ENCODE measurements around the gene SULT4A1. TPM values are rescaled to one million over a fixed set of nuclear protein-coding genes. Genes with fewer than 3 reads are reported as not detected.

SULT4A1 gene
- total and polyA plus RNA-seq, 2 of the 8 experiments (the other 6 are each of a cell fraction or from before 2014, with no cell fraction given) = 9.1 to 11.8 TPM

DNA sequence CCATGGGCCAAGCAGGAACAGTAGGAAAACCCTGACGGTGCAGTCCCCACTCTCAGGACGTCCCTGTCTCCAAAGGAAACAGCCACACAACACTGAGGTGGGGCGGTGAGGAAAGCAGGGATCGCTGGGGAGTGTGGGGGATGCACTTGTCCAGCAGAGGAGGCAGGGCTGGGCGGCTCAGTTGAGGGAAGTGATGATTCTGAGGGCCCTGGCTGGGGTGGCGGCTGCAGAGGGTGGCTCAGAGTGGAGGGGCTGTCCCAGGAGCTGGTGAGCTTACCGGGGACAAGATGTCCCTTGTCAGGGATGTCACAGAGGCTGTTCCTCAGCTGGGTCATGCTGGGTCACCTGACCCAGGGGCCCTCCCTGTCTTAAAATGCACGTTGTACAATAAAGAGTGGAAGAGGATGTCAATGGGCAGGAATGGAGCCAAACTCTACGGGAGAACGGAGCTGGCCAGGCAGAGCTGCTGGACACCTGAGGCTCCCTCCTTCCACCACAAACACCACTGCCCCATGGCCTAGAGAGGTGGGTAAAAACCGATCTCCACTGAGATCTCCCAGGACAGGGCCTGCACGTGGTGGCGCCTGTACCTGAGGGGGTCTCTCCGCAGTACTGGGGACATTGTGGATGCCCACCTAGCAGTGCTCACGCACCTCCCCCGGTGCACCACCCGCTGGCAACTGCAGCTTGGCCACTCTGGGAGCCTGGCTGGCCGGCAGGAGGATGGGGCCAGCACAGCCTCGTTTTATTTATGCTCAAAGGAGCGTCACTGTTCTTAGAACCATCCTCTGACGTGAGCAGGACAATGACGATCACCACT, 40.5 kb downstream of the SULT4A1 start:
- peak in 1 of 2 experiments; percentile 47 for DNase-seq (ENCODE audit: low read depth in 1 of 2, low spot score in 2 of 2)
- TF ChIP-seq JUND (IDR thresholded peaks at IDR 0.05; ENCODE audit: low read length) (no peak), MAFK (IDR thresholded peaks at IDR 0.05; ENCODE audit: low read depth, low read length) (no peak), RAD21 (IDR thresholded peaks at IDR 0.05 in 1 of 2, conservative IDR thresholded peaks at IDR 0.05 in 1 of 2; ENCODE audit: low read depth in 2 of 2, low read length in 2 of 2) (no peak), TEAD4 (IDR thresholded peaks at IDR 0.05; ENCODE audit: low read depth, low read length) (no peak), BCL11A (IDR thresholded peaks at IDR 0.05; ENCODE audit: low read depth in 2 of 2, low read length in 2 of 2) (no peak), CBX8 (IDR thresholded peaks at IDR 0.05; ENCODE audit: borderline replicate concordance, low read depth, low read length) (no peak)
- TF ChIP-seq, protein P1, sequence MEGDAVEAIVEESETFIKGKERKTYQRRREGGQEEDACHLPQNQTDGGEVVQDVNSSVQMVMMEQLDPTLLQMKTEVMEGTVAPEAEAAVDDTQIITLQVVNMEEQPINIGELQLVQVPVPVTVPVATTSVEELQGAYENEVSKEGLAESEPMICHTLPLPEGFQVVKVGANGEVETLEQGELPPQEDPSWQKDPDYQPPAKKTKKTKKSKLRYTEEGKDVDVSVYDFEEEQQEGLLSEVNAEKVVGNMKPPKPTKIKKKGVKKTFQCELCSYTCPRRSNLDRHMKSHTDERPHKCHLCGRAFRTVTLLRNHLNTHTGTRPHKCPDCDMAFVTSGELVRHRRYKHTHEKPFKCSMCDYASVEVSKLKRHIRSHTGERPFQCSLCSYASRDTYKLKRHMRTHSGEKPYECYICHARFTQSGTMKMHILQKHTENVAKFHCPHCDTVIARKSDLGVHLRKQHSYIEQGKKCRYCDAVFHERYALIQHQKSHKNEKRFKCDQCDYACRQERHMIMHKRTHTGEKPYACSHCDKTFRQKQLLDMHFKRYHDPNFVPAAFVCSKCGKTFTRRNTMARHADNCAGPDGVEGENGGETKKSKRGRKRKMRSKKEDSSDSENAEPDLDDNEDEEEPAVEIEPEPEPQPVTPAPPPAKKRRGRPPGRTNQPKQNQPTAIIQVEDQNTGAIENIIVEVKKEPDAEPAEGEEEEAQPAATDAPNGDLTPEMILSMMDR (IDR thresholded peaks at IDR 0.05; ENCODE audit: control extremely low read depth in 1 of 3, insufficient read depth in 1 of 3, low read depth in 1 of 3, low read length in 3 of 3) = no peak
- TF ChIP-seq, protein P2, sequence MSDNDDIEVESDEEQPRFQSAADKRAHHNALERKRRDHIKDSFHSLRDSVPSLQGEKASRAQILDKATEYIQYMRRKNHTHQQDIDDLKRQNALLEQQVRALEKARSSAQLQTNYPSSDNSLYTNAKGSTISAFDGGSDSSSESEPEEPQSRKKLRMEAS (IDR thresholded peaks at IDR 0.05) = no peak

More for the DNA sequence above, 40.5 kb downstream of the SULT4A1 start:
- peak overlapping the region; percentile 3 for H4K91ac ChIP-seq (replicated peaks; ENCODE audit: insufficient read length, low read length)
- H2AK5ac ChIP-seq (ENCODE audit: low read depth, low read length) = no peak overlapping the region; the same call in none of the 2 replicates
- H2BK12ac ChIP-seq (ENCODE audit: low read depth, low read length) = 0 out of 2 replicates have a peak overlapping the region, but pooled peaks have one; percentile 9
- H3K27ac ChIP-seq (ENCODE audit: low read depth, low read length) = no peak overlapping the region
- no peaks in the 10 kb centered on the region for H3K79me1 ChIP-seq (ENCODE audit: low read depth, low read length)
- H3K23ac ChIP-seq (ENCODE audit: insufficient read length) = no peak overlapping the region
- H4K20me1 ChIP-seq (replicated peaks in 1 of 2; ENCODE audit: control insufficient read depth in 1 of 2, insufficient read depth in 2 of 2, low read length in 2 of 2) = peaks cover 2 to 10% of the 10 kb centered on the region in 2 experiments
- peaks cover 2 to 23% (median 15%) of the 10 kb centered on the region in 4 experiments for H3K4me1 ChIP-seq (replicated peaks in 1 of 4; ENCODE audit: control insufficient read depth in 3 of 4, insufficient read depth in 4 of 4, low read length in 3 of 4)
- POLR2A ChIA-PET (ENCODE audit: partially characterized antibody) = interaction anchor here (0.7 to 3.1 kb wide), 4 partner anchors 10 to 27 kb away, joined by 3 to 20 read pairs (median 4); partner anchors contain the start of gene EFCAB6
- no peak overlapping the region for H3K4ac ChIP-seq (replicated peaks; ENCODE audit: insufficient read length, low read depth, low read length)
- H2BK120ac ChIP-seq (replicated peaks; ENCODE audit: low read depth, low read length) = no peak overlapping the region
- no peak overlapping the region for H2AFZ ChIP-seq (ENCODE audit: low read length)
- H3K36me3 ChIP-seq (ENCODE audit: control insufficient read depth in 2 of 4, insufficient read depth in 4 of 4, low read length in 3 of 4) = peaks cover 0 to 7% (median 3%) of the 10 kb centered on the region in 4 experiments; a peak in 2 of 8 replicates
- H2BK5ac ChIP-seq (ENCODE audit: low read depth, low read length) = no peak overlapping the region; the same call in 1 of the 2 replicates
- H3K23me2 ChIP-seq (ENCODE audit: low read depth, low read length) = no peaks in the 10 kb centered on the region; the same call in 1 of the 2 replicates
- no peaks in the 10 kb centered on the region for H3K9me3 ChIP-seq (ENCODE audit: insufficient read depth in 2 of 2, low read depth in 1 of 2, low read length in 1 of 2)
- 0 out of 2 replicates have a peak overlapping the region, but pooled peaks have one; percentile 66 for H2BK20ac ChIP-seq (ENCODE audit: low read length)
- H3K4me2 ChIP-seq (ENCODE audit: insufficient read depth in 1 of 2, low read depth in 2 of 2, low read length in 2 of 2) = no peak overlapping the region
- no peak overlapping the region for H3K9ac ChIP-seq (replicated peaks in 1 of 4; ENCODE audit: extremely low read depth in 1 of 4, low read depth in 3 of 4, low read length in 3 of 4)
- CTCF ChIA-PET (ENCODE audit: partially characterized antibody) = interaction anchor here (0.9 to 2.3 kb wide), 4 partner anchors 14 to 124 kb away, joined by 3 to 6 read pairs (median 4); no protein-coding TSS in a partner anchor
- H3K27me3 ChIP-seq (replicated peaks in 1 of 4; ENCODE audit: control insufficient read depth in 3 of 4, extremely low read depth in 1 of 4, insufficient read depth in 3 of 4, low read length in 3 of 4) = no peaks in the 10 kb centered on the region
- H3K79me2 ChIP-seq (ENCODE audit: control insufficient read depth in 1 of 2, insufficient read depth in 2 of 2, low read length in 2 of 2) = no peaks in the 10 kb centered on the region
- H4K8ac ChIP-seq (ENCODE audit: extremely low read depth, insufficient read depth, low read length) = no peak overlapping the region
- H2BK15ac ChIP-seq (ENCODE audit: low read length) = no peak overlapping the region
- H4K5ac ChIP-seq (ENCODE audit: insufficient read length, low read depth, low read length) = no peak overlapping the region
- FAIRE-seq = no peak
- no peak overlapping the region for H3K18ac ChIP-seq (ENCODE audit: extremely low read depth, low read length)
- no peak overlapping the region for H3K14ac ChIP-seq (ENCODE audit: insufficient read length)
- no peak overlapping the region for H3K56ac ChIP-seq (replicated peaks; ENCODE audit: insufficient read length, low read depth, low read length)
- WGBS, 2 experiments (ENCODE audit: extremely low coverage in 1 of 2, insufficient coverage in 1 of 2, insufficient read length in 1 of 2, insufficient replicate concordance in 2 of 2, low coverage in 1 of 2, low lambda C conversion rate in 2 of 2, missing lambda C conversion rate in 1 of 2) = 90% methylated on average over 20 of the region's 22 CpGs; no CpG with 5 or more reads in 1 of the 2 experiments
- no peak overlapping the region for H3K4me3 ChIP-seq (ENCODE audit: extremely low read depth in 1 of 4, insufficient read depth in 2 of 4, low read depth in 3 of 4, low read length in 4 of 4)
